OCI-LY1 (cell line): Measurements from ENCODE around the gene CD47.

Experiments
- EZH2 ChIP-seq: fragments of 200-600 bp; sonication (generic), shearing (Covaris generic); IDR thresholded peaks from 2 replicates; pipeline ENCODE4 v1.8.0; 2017; ENCODE audit warnings: borderline replicate concordance, mixed run types, mild to moderate bottlenecking, antibody characterized with exemption, low read length, moderate library complexity, mixed read lengths
- TF ChIP-seq, protein P1 (sequence below): fragments of 200-600 bp; sonication (generic), shearing (Covaris generic); IDR thresholded peaks from 2 replicates; pipeline ENCODE4 v1.5.1; 2017; ENCODE audit warnings: mild to moderate bottlenecking, antibody characterized with exemption, low read length, moderate library complexity, mixed read lengths

DNA sequence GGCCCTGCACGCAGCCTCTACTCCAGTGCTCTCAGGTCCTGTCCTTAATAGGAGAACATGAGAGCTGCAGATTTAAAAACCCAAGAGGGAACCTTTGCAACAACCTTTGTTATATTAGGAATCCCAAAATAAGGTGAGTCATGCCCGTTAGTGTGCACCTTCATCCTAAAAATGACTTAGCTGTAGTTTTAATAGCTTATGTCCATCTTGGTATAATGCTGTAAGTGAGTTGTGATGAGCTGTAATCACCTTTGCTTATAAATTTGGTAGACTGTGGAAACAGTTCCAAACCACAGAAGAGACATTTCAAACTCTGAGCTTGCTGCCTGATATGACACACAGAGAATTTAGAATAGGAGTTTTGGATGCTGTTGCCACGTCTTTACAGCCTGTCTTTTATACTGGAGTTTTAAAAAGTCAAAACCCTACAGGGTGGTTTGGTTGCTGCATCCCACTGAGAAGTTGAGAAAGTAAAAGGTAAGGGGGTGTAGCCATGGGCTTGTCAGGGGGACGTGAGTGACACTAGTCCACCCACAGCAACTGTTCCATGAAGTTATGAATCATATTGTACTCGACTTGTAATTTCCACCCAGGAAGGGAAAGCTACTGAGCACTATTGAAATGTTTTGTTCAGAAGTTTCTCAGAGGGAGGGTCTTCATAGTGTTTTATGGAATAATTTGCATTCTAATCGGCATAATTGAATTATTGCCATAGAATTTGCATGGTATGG, 27.4 kb upstream of the CD47 start:
- TF ChIP-seq, protein P1, sequence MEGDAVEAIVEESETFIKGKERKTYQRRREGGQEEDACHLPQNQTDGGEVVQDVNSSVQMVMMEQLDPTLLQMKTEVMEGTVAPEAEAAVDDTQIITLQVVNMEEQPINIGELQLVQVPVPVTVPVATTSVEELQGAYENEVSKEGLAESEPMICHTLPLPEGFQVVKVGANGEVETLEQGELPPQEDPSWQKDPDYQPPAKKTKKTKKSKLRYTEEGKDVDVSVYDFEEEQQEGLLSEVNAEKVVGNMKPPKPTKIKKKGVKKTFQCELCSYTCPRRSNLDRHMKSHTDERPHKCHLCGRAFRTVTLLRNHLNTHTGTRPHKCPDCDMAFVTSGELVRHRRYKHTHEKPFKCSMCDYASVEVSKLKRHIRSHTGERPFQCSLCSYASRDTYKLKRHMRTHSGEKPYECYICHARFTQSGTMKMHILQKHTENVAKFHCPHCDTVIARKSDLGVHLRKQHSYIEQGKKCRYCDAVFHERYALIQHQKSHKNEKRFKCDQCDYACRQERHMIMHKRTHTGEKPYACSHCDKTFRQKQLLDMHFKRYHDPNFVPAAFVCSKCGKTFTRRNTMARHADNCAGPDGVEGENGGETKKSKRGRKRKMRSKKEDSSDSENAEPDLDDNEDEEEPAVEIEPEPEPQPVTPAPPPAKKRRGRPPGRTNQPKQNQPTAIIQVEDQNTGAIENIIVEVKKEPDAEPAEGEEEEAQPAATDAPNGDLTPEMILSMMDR = no peak
- no peak for TF ChIP-seq EZH2
